PC-3 (cell line): ENCODE data around the gene RTN4RL1. TPM values are rescaled to one million over a fixed set of nuclear protein-coding genes. Genes with fewer than 3 reads are reported as not detected.

Source experiments
- ATAC-seq: fragments of 200-7000 bp; cut with Tn5 transposase; 2 replicates; pipeline ENCODE4 v1.9.1; 2020; ENCODE audit warnings: mild to moderate bottlenecking, moderate library complexity
- BruUV-seq: library from RNA; stranded (reverse); fragments of 400-500 nt; replicated peaks from 2 replicates; lab custom pipeline; 2021; lab: Mats Ljungman, UMichigan
- CTCF ChIA-PET: fragments of 300-600 bp; sonication (Branson Sonifier 250); formaldehyde crosslinking; loops from one replicate; lab custom pipeline; 2022; ENCODE audit warnings: antibody characterized with exemption; lab: Charles Lee
- POLR2A ChIA-PET: fragments of 300-600 bp; sonication (Branson Sonifier 250); formaldehyde crosslinking; loops from one replicate; lab custom pipeline; 2022; ENCODE audit warnings: antibody characterized with exemption; ENCODE audit not compliant: unreplicated experiment; lab: Charles Lee
- DNase-seq: peaks from one replicate; pipeline ENCODE4 v3.0.0-alpha.2; 2015
- H2AFZ ChIP-seq: fragments of 300-600 bp; sonication (generic); 2 replicates; pipeline ENCODE4 v1.6.0; 2016; ENCODE audit warnings: antibody characterized with exemption, low read length
- H3F3A ChIP-seq: fragments of 300-600 bp; sonication (generic); one replicate; pipeline ENCODE4 v1.6.0; 2017; ENCODE audit warnings: antibody characterized with exemption, low read length, control low read depth, mild to moderate bottlenecking; ENCODE audit not compliant: unreplicated experiment
- H3K27ac ChIP-seq: fragments of 300-600 bp; sonication (generic); 2 replicates; pipeline ENCODE4 v1.5.1; 2016; ENCODE audit warnings: mild to moderate bottlenecking, low read length
- H3K27me3 ChIP-seq: fragments of 300-600 bp; sonication (generic); 2 replicates; pipeline ENCODE4 v1.6.1; 2016; ENCODE audit warnings: low read length, mixed read lengths
- H3K36me3 ChIP-seq: fragments of 300-600 bp; sonication (generic); 2 replicates; pipeline ENCODE4 v1.6.1; 2016; ENCODE audit warnings: low read depth, mixed run types, low read length, mixed read lengths
- H3K4me1 ChIP-seq: fragments of 300-600 bp; sonication (generic); 2 replicates; pipeline ENCODE4 v1.5.1; 2016; ENCODE audit warnings: low read length; ENCODE audit not compliant: insufficient read depth
- H3K4me2 ChIP-seq: fragments of 300-600 bp; sonication (generic); 2 replicates; pipeline ENCODE4 v1.6.0; 2016; ENCODE audit warnings: low read length
- H3K4me3 ChIP-seq: fragments of 300-600 bp; sonication (generic); 2 replicates; pipeline ENCODE4 v1.5.1; 2016; ENCODE audit warnings: mild to moderate bottlenecking, low read length, mixed read lengths
- H3K79me2 ChIP-seq: fragments of 300-600 bp; sonication (generic); 2 replicates; pipeline ENCODE4 v1.6.1; 2017; ENCODE audit warnings: low read length, mixed read lengths
- H3K9ac ChIP-seq: fragments of 300-600 bp; sonication (generic); 2 replicates; pipeline ENCODE4 v1.6.0; 2016; ENCODE audit warnings: mild to moderate bottlenecking, low read length
- H3K9me2 ChIP-seq: fragments of 300-600 bp; sonication (generic); replicated peaks from 2 replicates; pipeline ENCODE4 v1.6.1; 2016; ENCODE audit warnings: mixed run types, low read length, mixed read lengths
- H3K9me3 ChIP-seq: fragments of 300-600 bp; sonication (generic); 2 replicates; pipeline ENCODE4 v1.6.1; 2016; ENCODE audit warnings: low read length, mixed read lengths
- H4K20me1 ChIP-seq: fragments of 300-600 bp; sonication (generic); 2 replicates; pipeline ENCODE4 v1.6.1; 2016; ENCODE audit warnings: low read length, mixed read lengths
- CTCF ChIP-seq: fragments of 300-600 bp; sonication (generic); conservative IDR thresholded peaks from 2 replicates; pipeline ENCODE4 v1.5.1; 2017; ENCODE audit warnings: antibody characterized with exemption, low read depth, mild to moderate bottlenecking, low read length
- EZH2 ChIP-seq: fragments of 300-600 bp; sonication (generic); IDR thresholded peaks from one replicate; pipeline ENCODE4 v1.6.1; 2017; ENCODE audit warnings: antibody characterized with exemption, mild to moderate bottlenecking, low read length; ENCODE audit not compliant: unreplicated experiment
- EZH2phosphoT487 ChIP-seq: fragments of 300-600 bp; sonication (generic); IDR thresholded peaks from 2 replicates; pipeline ENCODE4 v1.6.1; 2018; ENCODE audit warnings: mild to moderate bottlenecking, antibody characterized with exemption, low read length, borderline replicate concordance
- intact Hi-C: fragments of 100-400 bp; cut with micrococcal nuclease; formaldehyde crosslinking; loops from 2 replicates; pipeline ENCODE4 v1.9.0; 2023
- total RNA-seq: library from RNA; depleted of rRNA; stranded (reverse); fragments of >200 nt; gene quantifications from 2 replicates; pipeline ENCODE4 v1.2.3, GENCODE V29; 2014

The RTN4RL1 gene
- total RNA-seq, 1 experiment from 2014 or later, result 6.9 TPM

DNA sequence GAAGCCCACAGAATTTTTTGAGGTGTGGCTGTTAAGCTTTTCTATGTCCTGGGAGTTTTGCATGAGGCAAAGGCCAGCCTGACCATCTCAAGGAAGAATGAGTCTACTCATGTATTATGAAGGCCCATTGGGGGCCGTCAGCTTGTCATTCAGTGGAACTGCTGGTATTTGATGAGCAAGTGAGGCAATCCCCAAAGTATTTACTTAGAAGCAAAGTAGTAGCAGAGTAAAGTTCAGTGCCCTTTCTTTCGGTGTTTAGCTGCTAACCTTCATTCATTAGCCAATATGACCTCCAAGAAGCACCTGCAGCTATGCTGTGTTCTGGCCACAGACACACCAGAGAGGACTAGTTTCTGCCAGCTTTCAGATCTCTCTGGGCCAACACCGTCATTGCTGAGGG lies 115.1 kb downstream of the RTN4RL1 start:
- TF ChIP-seq CTCF (no peak), EZH2 (no peak), EZH2phosphoT487 (no peak)
- CTCF ChIA-PET, result no interaction called here
- POLR2A ChIA-PET, result no interaction called here
- no peaks in the 10 kb centered on the region for H3K36me3 ChIP-seq
- H3K27ac ChIP-seq, result no peak overlapping the region
- no peak overlapping the region for H2AFZ ChIP-seq
- peaks cover 8% of the 10 kb centered on the region; the same call in 1 of the 2 replicates for H3K4me1 ChIP-seq
- no peaks in the 10 kb centered on the region for H3K9me3 ChIP-seq
- H3K79me2 ChIP-seq, result no peaks in the 10 kb centered on the region
- ATAC-seq, result no peak
- no peak overlapping the region for H3K4me2 ChIP-seq
- no TSS peak for BruUV-seq
- no peak for DNase-seq
- H4K20me1 ChIP-seq, result no peaks in the 10 kb centered on the region
- no peaks in the 10 kb centered on the region for H3K9me2 ChIP-seq
- H3K9ac ChIP-seq, result no peak overlapping the region
- no peaks in the 10 kb centered on the region for H3K27me3 ChIP-seq
- intact Hi-C loops, result no loop called here
- no peak overlapping the region for H3K4me3 ChIP-seq
- no peaks in the 10 kb centered on the region for H3F3A ChIP-seq

DNA sequence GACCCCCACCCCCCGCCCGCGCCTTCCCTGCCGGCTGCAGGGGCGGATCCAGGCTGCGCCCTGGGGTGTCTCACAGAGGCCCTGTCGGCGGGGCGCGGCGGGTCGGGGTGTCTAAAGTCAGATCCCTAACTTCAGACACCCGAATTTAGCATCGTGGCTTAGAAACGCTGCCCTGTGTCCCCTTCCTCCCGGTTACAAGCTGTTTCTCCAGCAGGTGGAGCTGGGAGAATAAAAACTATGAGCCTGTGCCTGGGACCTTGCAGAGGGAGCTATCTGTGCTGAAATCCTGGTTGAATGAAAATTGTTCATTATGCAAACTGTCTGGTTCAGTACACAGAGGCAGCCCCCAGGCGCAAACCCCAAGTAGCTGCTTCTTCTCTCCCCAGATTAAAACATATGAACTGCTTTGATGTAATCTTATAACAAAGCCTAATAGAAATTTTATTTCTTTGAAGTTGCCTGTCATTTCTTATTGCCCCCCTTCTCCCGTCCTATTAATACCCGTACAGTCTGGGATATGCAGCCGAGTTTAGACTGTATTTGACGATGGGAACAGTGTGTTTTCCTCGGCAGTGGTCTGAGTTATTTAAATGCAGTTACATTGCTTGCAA lies 116.3 kb downstream of the RTN4RL1 start:
- Histone ChIP-seq H3K27me3 (no peaks in the 10 kb centered on the region), H3K9ac (no peak overlapping the region), H3K9me3 (no peaks in the 10 kb centered on the region), H3K4me2 (peak overlapping the region; percentile 92), H4K20me1 (no peaks in the 10 kb centered on the region), H3K79me2 (no peaks in the 10 kb centered on the region), H3K9me2 (no peaks in the 10 kb centered on the region), H3K36me3 (no peaks in the 10 kb centered on the region), H2AFZ (peak overlapping the region; percentile 91), H3K4me3 (peak overlapping the region; percentile 64), H3F3A (no peaks in the 10 kb centered on the region), H3K27ac (no peak overlapping the region), H3K4me1 (peaks cover 8% of the 10 kb centered on the region; the same call in 1 of the 2 replicates)
- no TSS peak for BruUV-seq
- TF ChIP-seq EZH2 (no peak), EZH2phosphoT487 (no peak), CTCF (peak; percentile 85)
- ChIA-PET CTCF (interaction anchor here (0.6 to 1.4 kb wide), 10 partner anchors 15 to 336 kb away, joined by 3 to 52 read pairs (median 4); partner anchors contain the start of gene RTN4RL1), POLR2A (interaction anchor here (0.5 kb wide), 1 partner anchor 560 kb away, joined by 9 read pairs; no protein-coding TSS in a partner anchor)
- peak; percentile 96 for ATAC-seq
- DNase-seq, result peak; percentile 78
- intact Hi-C loops, result no loop called here
